ENCODE data around the gene EPN3. TPM values are rescaled to one million over a fixed set of nuclear protein-coding genes. Genes with fewer than 3 reads are reported as not detected.

Gene EPN3
- total RNA-seq, 4 donors from 2014 or later, result 7.3 TPM; not detected in 3

DNA sequence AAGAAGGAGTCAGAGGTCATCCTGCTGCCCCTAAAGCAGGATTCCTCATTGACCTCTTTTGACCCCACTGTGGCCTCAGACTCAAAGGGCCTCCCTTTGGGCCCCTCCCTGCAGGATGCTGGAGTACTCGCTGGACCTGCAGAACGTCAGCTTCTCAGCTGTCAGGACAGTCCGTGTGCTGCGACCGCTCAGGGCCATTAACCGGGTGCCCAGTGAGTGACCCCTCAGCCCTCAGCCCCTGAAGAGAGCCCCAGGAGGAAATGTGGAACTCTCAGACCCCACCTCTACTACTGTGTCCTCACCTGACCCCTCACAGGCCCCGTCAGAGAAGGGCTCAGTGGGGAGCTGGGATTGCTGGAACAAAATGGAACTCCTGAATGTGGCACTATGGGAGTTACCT, 37.1 kb downstream of the EPN3 start:
- Histone ChIP-seq H3K4me1 (peaks cover 0 to 14% (median 8%) of the 10 kb centered on the region in 3 donors), H3K27ac (no peak overlapping the region), H3K36me3 (no peaks in the 10 kb centered on the region), H3K27me3 (peaks cover 37% of the 10 kb centered on the region), H3K9me3 (no peaks in the 10 kb centered on the region), H3K4me3 (no peak overlapping the region)
- no peak for ATAC-seq
- 86 to 100% methylated on average over 1 of the region's 7 CpGs for WGBS, 2 donors (ENCODE audit: low coverage in 1 of 2)
- TF ChIP-seq EP300 (IDR thresholded peaks at IDR 0.05), result no peak
- no peak for TF ChIP-seq POLR2A (IDR thresholded peaks at IDR 0.05)
- no peak for TF ChIP-seq POLR2AphosphoS5 (IDR thresholded peaks at IDR 0.05)
- TF ChIP-seq, protein P1, sequence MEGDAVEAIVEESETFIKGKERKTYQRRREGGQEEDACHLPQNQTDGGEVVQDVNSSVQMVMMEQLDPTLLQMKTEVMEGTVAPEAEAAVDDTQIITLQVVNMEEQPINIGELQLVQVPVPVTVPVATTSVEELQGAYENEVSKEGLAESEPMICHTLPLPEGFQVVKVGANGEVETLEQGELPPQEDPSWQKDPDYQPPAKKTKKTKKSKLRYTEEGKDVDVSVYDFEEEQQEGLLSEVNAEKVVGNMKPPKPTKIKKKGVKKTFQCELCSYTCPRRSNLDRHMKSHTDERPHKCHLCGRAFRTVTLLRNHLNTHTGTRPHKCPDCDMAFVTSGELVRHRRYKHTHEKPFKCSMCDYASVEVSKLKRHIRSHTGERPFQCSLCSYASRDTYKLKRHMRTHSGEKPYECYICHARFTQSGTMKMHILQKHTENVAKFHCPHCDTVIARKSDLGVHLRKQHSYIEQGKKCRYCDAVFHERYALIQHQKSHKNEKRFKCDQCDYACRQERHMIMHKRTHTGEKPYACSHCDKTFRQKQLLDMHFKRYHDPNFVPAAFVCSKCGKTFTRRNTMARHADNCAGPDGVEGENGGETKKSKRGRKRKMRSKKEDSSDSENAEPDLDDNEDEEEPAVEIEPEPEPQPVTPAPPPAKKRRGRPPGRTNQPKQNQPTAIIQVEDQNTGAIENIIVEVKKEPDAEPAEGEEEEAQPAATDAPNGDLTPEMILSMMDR (IDR thresholded peaks at IDR 0.05), result no peak

DNA sequence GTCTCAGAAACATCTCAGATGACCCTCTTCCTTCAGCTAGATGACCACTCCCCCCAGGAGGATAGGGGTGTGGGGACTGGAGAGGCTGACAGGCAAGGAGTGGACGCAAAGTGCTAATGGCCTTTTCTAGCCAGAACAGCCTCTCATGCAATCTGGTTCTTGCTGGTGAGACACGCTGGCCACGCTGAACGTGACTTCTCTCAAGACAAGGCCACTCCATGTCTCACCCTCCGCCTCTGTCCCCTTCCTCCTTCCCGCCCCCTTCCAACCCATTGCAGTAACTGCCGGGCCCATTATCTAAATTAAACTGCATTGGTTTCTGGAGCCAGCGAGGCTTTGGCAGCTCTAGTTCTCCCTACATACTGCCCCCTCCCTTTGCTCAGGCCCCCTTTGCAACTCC, 37.5 kb downstream of the EPN3 start:
- Histone ChIP-seq H3K36me3 (no peaks in the 10 kb centered on the region), H3K27me3 (peaks cover 32% of the 10 kb centered on the region), H3K4me3 (no peak overlapping the region), H3K9me3 (no peaks in the 10 kb centered on the region), H3K4me1 (peaks cover 0 to 9% (median 5%) of the 10 kb centered on the region in 3 donors), H3K27ac (no peak overlapping the region)
- TF ChIP-seq POLR2AphosphoS5 (IDR thresholded peaks at IDR 0.05), result no peak
- TF ChIP-seq EP300 (IDR thresholded peaks at IDR 0.05), result no peak
- no peak for TF ChIP-seq POLR2A (IDR thresholded peaks at IDR 0.05)
- TF ChIP-seq, protein P1 (IDR thresholded peaks at IDR 0.05), result no peak
- 85 to 90% methylated on average over 2 to 8 of the region's 8 CpGs for WGBS, 2 donors (ENCODE audit: low coverage in 1 of 2)
- no peak for ATAC-seq

DNA sequence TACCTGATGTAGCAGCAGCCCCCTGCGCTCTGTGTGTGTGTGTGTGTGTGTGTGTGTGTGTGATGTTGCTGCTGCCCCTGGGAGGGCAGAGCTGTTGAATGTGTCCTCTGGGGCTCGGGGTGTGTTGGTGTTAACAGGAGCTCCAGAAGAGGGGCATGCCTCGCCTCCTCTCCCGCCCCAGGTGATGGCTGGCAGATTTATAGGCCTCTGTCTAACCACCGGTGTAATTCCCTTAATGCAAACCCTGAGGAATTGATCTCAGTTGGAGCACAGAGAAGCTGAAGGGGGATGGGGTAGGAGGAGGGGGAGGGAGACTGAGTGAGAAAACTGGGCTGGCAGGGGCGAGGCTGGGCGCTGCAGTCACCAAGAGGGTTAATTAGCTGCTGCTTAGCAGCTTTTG, 38.0 kb downstream of the EPN3 start:
- Histone ChIP-seq H3K4me3 (no peak overlapping the region), H3K9me3 (no peaks in the 10 kb centered on the region), H3K4me1 (peaks cover 0 to 4% (median under 1%) of the 10 kb centered on the region in 3 donors), H3K27ac (no peak overlapping the region), H3K27me3 (peaks cover 27% of the 10 kb centered on the region), H3K36me3 (no peaks in the 10 kb centered on the region)
- WGBS, 2 donors (ENCODE audit: low coverage in 1 of 2), result 69 to 94% methylated on average over 2 to 3 of the region's 7 CpGs
- TF ChIP-seq, protein P1 (IDR thresholded peaks at IDR 0.05), result no peak
- TF ChIP-seq POLR2A (IDR thresholded peaks at IDR 0.05) (no peak), POLR2AphosphoS5 (IDR thresholded peaks at IDR 0.05) (no peak), EP300 (IDR thresholded peaks at IDR 0.05) (no peak)
- ATAC-seq, result no peak

DNA sequence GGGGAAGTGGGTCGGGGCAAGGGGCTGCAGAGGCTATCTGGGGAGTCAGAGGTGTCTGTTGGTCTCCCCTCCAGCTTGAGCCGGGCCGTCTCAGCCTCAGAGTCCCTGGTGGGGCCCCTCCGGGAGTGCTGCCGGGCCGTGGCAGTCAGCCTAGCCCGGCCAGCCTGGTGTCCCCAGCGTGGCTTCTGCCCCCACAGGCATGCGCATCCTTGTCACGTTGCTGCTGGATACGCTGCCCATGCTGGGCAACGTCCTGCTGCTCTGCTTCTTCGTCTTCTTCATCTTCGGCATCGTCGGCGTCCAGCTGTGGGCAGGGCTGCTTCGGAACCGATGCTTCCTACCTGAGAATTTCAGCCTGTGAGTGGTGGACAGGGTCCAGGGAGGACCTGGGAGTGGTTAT, 39.1 kb downstream of the EPN3 start:
- no peak for ATAC-seq
- H3K27me3 ChIP-seq, result peaks cover 16% of the 10 kb centered on the region
- TF ChIP-seq, protein P1 (IDR thresholded peaks at IDR 0.05), result no peak
- TF ChIP-seq POLR2AphosphoS5 (IDR thresholded peaks at IDR 0.05), result no peak
- no peak for TF ChIP-seq POLR2A (IDR thresholded peaks at IDR 0.05)
- TF ChIP-seq EP300 (IDR thresholded peaks at IDR 0.05), result no peak
- H3K36me3 ChIP-seq, result no peaks in the 10 kb centered on the region
- H3K4me3 ChIP-seq, result no peak overlapping the region
- H3K27ac ChIP-seq, result no peak overlapping the region
- 73% methylated on average over 3 of the region's 19 CpGs; no CpG with 5 or more reads in 1 of the 2 donors for WGBS, 2 donors (ENCODE audit: low coverage in 1 of 2)
- no peaks in the 10 kb centered on the region for H3K9me3 ChIP-seq
- H3K4me1 ChIP-seq, result no peaks in the 10 kb centered on the region

DNA sequence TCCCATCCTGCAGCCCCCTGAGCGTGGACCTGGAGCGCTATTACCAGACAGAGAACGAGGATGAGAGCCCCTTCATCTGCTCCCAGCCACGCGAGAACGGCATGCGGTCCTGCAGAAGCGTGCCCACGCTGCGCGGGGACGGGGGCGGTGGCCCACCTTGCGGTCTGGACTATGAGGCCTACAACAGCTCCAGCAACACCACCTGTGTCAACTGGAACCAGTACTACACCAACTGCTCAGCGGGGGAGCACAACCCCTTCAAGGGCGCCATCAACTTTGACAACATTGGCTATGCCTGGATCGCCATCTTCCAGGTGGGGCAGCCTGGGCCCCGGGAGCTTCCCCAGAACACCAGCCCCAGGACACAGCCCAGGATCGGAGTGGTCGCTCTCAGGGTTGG, 40.0 kb downstream of the EPN3 start:
- Histone ChIP-seq H3K27ac (no peak overlapping the region), H3K9me3 (no peaks in the 10 kb centered on the region), H3K27me3 (peaks cover 7% of the 10 kb centered on the region), H3K4me3 (no peak overlapping the region), H3K4me1 (no peaks in the 10 kb centered on the region), H3K36me3 (no peaks in the 10 kb centered on the region)
- 100% methylated on average over 2 of the region's 20 CpGs; no CpG with 5 or more reads in 1 of the 2 donors for WGBS, 2 donors (ENCODE audit: low coverage in 1 of 2)
- ATAC-seq, result no peak
- no peak for TF ChIP-seq EP300 (IDR thresholded peaks at IDR 0.05)
- no peak for TF ChIP-seq POLR2A (IDR thresholded peaks at IDR 0.05)
- TF ChIP-seq POLR2AphosphoS5 (IDR thresholded peaks at IDR 0.05), result no peak
- TF ChIP-seq, protein P1 (IDR thresholded peaks at IDR 0.05), result no peak
